Measurements from ENCODE around the gene SLC25A43.

SLC25A43 gene

GRCh38 chrX:119497185-119497584 is 98.0 kb downstream of the SLC25A43 start:
- no peak for DNase-seq (ENCODE audit: low read depth)

GRCh38 chrX:119500061-119500800 is 101.1 kb downstream of the SLC25A43 start:
- no peak for DNase-seq (ENCODE audit: low read depth)

- no peak for DNase-seq (ENCODE audit: low read depth)
Measured at GRCh38 chrX:119501511-119502148, 102.5 kb downstream of the SLC25A43 start.

- no peak for DNase-seq (ENCODE audit: low read depth)
Measured at GRCh38 chrX:119502727-119503483, 103.8 kb downstream of the SLC25A43 start.

GRCh38 chrX:119503484-119503861 is 104.3 kb downstream of the SLC25A43 start:
- DNase-seq (ENCODE audit: low read depth) = no peak

Data from stimulated activated CD8-positive, alpha-beta memory T cell treated with anti-CD3 and anti-CD28 coated beads, Interleukin-12 subunit alpha, Interleukin-12 subunit beta, amount 100 ng/mL, for 4 hours (primary cell).